GM19468 (cell line): Measurements from ENCODE around the gene GALK2.
"Not testable (repeated sequence)": the region's sequence is repeated elsewhere in the genome, so short reads cannot be mapped to it uniquely, and the experiment has no call there.

Source experiments
- ATAC-seq: cut with Tn5 transposase; IDR thresholded peaks from one replicate; pipeline ENCODE4 v1.9.1; 2021; ENCODE audit warnings: mild to moderate bottlenecking, moderate library complexity, moderate number of reproducible peaks; ENCODE audit not compliant: unreplicated experiment; ENCODE audit errors: extremely low read depth

GALK2 gene

DNA sequence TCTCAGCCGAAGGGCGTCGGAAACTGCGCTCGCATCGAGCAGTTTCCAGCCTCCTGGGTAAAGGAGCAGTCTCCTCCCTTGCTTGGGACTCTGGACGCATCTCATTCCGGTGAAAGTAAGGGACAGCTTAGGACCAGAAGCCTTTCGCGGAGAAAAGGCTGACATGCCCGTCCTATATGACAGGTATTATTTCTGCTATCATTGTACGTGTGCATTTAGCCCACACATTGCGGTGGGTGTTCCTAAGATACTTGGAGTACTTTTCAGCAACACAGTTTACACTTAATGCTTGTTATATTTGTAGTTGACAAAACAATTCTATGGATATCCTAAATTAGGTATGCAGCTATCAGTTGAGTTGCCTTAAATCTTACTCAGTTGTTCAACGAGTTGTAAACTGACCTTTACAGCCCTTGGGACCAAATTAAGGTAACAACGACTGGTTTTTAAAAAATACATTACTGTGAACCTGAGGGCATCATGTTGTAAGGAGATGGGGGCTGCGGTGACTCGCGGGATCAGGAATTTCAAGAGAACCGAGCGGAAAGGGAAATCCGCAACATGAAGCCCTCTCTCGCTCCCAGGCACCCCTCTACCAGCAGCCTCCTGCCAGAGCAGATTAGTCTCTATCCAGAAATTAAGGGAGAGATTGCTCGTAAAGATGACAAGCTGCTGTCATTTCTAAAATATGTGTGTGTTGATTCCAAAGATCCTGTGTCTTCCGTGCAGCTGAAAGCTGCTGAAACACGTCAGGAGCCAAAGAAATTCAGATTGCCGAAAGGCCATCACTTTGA is 14.0 kb upstream of the GALK2 start:
- peak; percentile 2 for ATAC-seq

GRCh38 chr15:49163678-49164077 is 6.4 kb upstream of the GALK2 start:
- no peak for ATAC-seq

- ATAC-seq = no peak
These were observed 5.2 kb upstream of the GALK2 start for GRCh38 chr15:49164865-49165264.

- no peak for ATAC-seq
These were observed 2.0 kb upstream of the GALK2 start for GRCh38 chr15:49168016-49168415.

- ATAC-seq = no peak
These were observed 1.7 kb downstream of the GALK2 start for GRCh38 chr15:49171790-49172189.

DNA sequence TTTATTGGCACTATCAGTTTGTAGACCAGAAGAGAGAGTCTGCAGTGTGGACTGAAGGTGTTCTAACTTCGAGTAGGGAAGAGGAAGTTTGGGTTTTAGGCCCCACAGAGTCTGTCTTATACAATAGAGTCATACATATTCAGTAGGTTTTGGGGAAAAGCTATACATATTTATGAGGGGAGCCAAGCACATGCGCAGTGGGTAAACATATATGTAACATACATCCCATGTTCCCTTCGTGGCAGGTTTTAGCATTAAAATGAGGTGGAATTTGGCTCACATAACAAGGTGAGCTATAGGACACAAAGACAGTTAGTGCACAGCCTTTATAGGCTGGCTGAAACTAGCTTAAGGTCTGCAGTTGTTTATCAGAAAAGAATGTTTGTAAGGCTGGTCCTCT is 4.9 kb downstream of the GALK2 start:
- ATAC-seq = no peak

GRCh38 chr15:49175582-49176397 is 5.7 kb downstream of the GALK2 start:
- not testable (repeated sequence) for ATAC-seq

DNA sequence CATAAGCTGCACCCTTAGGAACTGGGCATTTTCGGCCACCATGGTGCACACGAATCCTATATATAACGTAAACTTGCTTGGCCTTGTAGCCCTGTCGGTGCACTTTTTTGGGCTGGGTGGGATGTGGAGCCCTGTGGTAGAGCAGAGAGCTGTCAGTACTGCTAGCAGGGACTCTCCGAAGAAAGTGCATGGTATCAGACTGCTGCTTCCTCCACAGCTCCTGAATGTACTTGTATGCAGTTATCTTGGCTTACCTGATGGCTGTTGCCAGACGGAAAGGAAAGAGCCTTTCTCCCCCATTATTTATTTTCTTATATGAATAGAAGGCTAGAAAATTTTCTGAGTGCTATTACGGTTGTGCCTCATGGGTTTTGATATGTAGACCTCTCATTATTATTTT is 8.4 kb downstream of the GALK2 start:
- no peak for ATAC-seq

GRCh38 chr15:49179433-49180190 is 9.6 kb downstream of the GALK2 start:
- no peak for ATAC-seq

DNA sequence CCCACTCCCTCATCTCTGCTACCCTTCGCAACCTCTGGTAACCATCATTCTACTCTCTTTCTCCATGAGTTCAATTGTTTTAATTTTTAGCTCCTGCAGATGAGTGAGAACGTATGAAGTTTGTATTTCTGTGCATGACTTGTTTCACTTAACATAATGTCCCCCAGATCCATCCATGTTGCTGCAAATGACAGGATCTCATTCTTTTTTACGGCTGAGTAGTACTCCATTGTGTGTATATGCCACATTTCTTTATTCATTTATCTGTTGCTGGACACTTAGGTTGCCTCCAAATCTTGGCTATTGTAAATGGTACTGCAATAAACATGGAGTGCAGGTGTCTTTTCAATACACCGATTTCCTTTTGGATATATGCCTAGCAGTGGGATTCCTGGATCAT is 12.1 kb downstream of the GALK2 start:
- no peak for ATAC-seq

GRCh38 chr15:49183741-49184140 is 13.7 kb downstream of the GALK2 start:
- ATAC-seq = not testable (repeated sequence)

- ATAC-seq = peak; percentile 74
These were observed 15.4 kb downstream of the GALK2 start for GRCh38 chr15:49185473-49185872.

DNA sequence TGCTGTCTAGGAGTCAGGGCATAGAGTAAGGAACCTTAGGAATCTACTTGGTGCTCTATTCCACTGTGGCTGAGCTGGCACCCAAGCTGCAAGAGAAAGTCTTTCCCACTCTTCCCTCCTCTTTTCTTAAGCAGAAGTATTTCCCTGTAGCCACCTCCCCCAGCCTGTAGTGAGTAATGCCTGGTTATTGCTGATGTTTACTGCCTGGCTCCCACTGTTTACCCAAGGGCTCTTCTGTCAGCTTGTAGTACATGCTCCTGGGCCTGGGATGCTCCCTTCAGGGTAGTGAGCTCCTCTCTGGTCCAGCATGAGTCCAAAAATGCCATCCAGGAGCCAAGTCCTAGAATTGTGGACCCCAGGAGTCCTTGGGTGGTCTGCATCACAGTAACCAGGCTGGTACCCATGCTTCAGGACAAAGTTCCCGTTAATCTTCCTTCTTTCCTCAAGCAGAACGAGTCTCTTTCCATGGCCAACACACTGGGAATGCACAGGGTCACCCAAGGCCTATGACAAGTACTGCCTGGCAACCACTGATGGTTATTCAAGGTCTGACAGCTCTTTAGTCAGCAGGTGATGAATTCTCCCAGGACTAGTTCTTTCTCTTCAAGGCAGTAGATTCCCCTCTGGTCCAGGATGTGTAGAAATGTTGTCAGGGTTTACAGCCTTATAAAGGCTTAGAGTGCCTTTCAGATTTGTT is 17.6 kb downstream of the GALK2 start:
- no peak for ATAC-seq

GRCh38 chr15:49188933-49189332 is 18.9 kb downstream of the GALK2 start:
- no peak for ATAC-seq

GRCh38 chr15:49189631-49190030 is 19.6 kb downstream of the GALK2 start:
- ATAC-seq = no peak

- ATAC-seq = no peak
These were observed 20.5 kb downstream of the GALK2 start for GRCh38 chr15:49190586-49190985.

DNA sequence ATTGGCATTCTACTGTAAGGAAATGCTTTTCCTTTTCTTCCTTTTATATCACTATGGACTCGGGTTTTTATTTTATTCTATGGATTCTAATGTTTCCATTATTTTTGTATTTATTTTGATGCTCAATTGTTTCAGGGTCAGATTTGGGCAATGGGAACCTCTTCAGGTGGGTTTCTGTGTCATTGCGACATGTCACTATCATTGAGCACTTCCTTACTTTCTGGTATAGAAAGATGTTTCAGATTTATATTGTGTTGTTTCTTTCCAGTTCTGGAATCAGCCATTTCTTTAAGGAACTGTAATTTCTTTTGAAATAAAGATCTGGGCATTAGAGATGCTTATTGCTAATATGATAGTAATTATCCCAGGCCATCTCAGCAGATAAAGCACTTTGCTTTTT is 21.8 kb downstream of the GALK2 start:
- ATAC-seq = no peak

DNA sequence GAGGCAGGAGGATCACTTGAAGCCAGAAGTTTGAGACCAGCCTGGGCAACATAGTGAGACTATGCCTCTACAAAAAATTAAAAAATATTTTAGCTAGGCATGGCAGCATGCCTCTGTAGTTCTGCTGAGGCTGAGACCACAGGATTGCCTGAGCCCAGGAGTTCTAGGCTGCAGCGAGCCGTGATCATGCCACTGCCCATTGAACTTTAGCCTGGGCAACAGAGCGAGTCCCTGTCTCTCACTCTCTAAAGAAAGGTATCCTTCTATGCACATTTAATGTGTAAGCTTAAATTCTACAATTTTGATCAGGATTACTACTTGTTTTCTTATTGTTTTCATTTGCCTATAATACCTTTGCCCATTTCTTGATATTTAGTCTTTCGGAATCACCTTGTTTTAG is 26.8 kb downstream of the GALK2 start:
- ATAC-seq = no peak

DNA sequence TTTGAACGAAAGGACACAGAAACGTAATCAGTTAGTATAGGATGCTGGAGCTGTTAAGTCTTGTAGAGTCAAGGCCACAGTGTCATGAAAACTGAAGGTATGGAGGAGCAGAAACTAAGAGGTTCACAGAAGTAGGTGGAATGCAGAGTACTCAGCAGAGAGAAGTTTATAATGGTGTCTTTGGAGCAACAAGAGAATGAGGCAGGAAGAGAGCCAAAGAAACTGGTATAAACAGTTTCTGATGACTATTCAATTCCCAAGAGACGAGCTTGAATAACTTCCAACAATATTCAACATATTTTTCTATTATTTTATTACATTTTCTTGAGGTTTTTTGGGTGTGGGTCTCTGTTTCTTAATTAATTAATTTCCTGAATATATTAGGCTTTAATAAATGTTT is 29.6 kb downstream of the GALK2 start:
- no peak for ATAC-seq

DNA sequence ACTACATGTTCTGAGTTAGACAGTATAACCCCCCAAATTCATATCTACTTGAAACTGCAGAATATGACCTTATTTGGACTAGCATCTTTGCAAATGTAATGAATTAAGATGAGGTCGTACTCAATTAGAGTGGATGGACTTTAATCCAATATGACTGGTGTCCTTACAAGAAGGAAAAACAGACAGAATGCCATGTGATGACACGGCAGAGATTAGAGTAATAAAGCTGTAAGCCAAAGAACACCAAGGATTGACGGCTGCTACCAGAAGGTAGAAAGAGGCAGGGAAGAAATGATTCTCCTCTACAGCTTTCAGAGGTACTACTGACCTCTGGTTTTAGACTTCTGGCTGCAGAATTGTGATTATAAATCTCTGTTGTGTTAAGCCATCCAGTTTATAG is 30.3 kb downstream of the GALK2 start:
- no peak for ATAC-seq
